Activated CD4-positive, alpha-beta T cell treated with anti-CD3 and anti-CD28 coated beads for 4 hours (primary cell): ENCODE measurements around the gene ZNF768.
"Not testable (repeated sequence)": the region's sequence is repeated elsewhere in the genome, so short reads cannot be mapped to it uniquely, and the experiment has no call there.

ENCODE experiments used
- DNase-seq, 2 donors: peaks; one replicate each; pipeline ENCODE4 v3.0.0-alpha.2; 2020

ZNF768 gene

DNA sequence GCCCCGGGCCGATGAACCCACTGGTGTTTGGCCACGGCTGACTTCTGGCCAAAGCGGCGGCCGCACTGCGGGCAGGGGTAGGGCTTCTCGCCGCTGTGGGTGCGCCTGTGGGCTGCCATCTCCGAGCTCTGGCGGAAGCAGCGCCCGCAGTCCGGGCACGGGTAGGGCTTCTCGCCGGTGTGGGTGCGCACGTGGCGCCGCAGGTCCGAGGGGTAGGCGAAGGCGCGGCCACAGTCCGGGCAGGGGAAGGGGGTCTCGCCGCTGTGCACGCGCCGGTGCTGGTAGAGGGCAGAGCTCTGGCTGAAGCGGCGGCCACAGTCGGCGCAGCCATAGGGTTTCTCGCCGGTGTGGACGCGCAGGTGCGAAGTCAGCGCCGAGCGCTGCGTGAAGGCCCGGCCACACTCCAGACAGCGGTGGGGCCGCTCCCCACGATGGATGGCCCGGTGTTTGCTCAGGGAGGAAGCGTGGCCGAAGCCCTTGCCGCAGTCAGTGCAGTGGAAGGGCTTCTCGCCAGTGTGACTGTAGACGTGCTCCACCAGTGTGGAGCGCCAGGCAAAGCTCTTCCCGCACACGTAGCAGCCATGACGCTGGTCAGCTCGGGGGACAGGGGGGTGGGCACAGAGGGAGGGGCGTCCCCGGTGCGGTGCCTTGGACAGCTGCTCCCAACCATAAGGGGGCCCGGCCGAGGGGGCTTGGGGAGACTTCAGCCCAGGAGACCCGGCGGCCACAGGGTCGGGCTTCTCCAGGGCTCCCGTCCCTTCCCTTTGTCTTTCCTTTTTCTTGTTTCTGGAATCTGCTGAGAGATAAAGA, 29.2 kb upstream of the ZNF768 start:
- no peak for DNase-seq

DNA sequence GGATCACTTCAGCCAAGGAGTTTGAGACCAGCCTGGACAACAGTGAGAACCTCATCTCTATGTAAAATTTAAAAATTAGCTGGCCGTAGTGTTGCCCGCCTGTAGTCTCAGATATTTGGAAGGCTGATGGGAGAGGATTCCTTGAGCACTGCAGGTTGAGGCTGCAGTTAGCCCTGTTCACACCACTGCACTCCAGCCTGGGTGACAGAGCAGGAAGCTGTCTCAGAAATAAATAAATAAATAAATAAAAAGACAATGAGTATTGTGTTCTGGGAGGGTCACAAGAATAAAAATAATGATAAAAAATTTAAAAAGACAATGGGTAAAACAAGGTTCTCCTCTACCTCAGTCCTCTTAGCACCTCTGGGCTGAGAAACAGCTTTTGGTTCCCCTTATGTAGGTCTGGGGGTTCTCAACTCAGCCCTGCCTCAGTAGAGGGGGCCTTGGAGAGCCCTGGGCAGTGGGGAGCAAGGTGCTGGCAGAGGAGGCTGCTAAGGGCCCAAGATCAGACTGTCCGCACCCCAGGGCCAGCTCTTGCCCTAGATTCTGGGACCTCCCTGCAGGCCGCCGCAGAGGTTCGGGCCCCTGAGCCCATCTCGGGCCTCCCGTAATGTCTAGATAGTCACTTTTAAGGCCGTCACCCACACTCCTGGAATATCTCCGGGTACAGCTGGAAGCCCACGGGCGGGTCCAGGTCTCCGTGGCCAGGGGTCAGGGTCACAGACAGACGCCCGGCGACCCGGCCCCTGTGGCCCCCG, 28.4 kb upstream of the ZNF768 start:
- DNase-seq: no peak

DNA sequence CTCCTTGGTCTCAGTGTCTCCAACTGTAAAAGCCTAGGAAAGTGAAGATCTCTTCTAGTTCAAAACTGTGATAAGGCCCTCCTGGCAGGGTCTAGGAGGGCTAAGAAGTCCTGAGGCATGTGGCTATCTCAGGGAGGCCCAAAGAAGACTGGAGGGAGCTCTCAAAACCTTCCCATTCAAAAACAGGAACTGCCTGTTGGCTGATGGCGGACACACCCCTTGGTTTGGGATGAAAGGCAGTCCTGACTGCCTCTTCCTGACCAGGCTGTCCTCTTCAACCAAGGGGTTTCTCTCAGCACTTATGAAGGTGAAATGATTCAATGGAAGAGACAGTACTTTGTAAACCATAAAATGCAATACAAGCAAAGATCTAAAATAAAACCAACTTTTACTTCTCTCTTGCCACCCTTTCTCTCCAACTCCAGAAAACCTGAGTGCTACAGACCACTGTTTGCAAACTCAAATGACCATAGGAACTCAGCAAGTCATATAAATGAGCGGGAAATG, 27.1 kb upstream of the ZNF768 start:
- DNase-seq: no peak

DNA sequence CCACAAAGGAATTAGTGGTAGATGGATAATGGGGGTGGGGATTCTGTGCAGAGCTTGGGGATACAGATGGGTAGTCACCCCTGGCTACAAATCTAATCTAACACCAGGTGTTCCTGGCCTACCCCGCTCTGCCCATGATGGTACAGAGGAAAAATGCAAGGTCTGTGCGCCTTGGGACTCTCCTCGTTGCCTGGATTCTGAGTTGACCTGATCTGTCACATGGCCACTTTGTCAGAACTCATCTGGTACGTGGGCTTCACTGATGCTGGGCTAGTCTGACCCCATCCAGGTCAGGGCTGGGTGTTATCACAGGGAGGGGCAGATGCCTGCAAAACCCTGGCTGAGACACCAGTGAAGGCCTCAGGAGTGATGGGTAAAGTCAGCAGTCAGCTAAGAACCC, 26.6 kb upstream of the ZNF768 start:
- no peak for DNase-seq

DNA sequence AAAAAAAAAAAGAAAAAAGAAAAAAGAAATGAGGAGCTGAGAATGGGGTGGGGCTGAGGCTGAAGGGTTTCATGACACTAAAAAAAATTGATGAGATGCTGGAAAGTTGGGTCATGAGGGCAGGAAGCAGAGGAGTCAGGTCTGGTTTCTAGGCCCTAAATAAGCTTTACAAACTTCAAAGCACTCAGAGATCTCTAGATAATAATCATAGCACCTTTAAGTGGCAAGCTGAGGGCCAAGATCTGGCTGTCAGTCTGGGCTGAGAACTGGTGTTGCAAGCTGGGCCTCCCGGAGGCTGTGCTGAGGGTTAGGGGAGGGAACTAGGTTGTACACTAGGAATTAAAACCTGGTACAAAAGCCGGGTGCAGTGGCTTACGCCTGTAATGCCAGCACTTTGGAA, 25.4 kb upstream of the ZNF768 start:
- DNase-seq: peak; percentile 58 to 65

DNA sequence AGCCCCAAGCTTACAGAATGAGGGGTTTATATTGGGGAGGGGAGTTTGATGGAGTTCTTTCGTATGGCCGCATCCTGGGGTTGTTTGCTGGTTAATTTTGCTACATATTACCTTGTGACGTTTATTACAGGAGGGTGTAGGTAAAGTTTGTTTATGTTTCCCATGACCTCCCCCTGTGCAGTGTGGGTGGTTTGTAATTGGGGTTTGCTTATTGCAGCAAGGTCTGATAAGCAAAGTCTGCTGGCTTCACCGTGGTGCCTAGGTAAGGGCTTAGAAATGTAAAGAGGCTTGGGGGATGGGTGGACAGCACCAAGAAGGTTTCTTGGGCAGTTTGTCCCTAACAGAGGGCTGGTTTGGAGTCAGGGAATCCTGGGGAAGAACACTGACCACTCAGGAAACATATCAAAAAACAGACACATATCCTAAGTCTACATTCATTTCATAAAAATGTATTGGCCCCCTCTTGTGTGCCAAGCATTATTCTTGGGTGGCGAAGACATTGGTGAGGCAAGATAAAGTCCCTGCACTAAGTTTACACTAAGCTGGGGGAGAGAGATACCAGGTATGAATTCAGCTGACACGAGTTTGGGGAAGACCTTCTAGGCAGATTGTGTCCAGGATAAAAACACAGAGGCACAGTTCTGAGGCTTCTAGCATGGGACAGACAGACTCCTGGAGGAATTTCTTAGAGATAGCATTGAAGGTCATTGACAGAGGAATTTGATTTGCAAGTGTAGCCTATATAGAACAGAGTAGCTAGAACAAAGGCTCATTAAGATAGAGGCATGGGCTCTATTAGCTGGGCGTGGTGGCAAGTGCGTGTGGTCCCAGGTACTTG, 22.3 kb upstream of the ZNF768 start:
- no peak for DNase-seq

DNA sequence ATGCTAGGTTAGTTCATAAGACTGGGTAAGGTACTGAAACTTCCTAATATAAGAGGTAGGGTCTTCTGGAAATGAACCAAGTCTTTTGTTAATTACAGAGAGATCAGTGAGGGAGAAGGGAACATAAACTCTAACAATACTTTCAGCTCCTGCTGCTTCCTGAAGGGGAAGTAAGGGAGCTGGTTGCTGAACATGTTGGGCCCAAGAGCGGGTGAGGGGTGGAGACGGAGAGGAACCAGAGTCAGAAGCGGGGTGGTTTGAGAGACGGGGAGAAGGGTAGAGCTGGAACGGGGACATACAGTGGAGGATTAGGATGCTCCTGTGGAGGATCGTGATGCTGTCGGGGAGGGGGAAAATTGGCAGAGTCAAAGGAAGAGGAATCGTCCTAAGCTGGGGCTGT, 19.7 kb upstream of the ZNF768 start:
- no peak for DNase-seq

DNA sequence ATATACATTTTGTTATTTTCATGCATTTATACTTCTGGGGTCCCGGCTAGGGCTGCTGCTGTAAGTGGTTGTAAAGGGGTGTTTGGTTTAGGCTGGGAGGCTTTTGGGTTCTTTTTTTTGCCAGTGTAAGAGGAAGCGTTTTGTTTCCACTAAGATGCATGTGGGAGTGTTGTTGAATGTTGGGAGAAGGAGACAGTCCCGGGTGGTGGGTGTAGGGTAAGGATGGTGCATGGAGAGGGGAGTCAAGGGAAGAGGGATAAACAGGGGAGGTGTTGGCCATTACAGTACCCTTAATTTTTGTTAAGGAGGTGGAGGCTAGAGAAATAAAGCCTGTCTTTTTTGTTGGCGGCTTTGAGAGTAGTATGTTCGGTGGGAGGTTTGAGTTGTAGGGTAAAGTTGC, 16.7 kb upstream of the ZNF768 start:
- DNase-seq: no peak

DNA sequence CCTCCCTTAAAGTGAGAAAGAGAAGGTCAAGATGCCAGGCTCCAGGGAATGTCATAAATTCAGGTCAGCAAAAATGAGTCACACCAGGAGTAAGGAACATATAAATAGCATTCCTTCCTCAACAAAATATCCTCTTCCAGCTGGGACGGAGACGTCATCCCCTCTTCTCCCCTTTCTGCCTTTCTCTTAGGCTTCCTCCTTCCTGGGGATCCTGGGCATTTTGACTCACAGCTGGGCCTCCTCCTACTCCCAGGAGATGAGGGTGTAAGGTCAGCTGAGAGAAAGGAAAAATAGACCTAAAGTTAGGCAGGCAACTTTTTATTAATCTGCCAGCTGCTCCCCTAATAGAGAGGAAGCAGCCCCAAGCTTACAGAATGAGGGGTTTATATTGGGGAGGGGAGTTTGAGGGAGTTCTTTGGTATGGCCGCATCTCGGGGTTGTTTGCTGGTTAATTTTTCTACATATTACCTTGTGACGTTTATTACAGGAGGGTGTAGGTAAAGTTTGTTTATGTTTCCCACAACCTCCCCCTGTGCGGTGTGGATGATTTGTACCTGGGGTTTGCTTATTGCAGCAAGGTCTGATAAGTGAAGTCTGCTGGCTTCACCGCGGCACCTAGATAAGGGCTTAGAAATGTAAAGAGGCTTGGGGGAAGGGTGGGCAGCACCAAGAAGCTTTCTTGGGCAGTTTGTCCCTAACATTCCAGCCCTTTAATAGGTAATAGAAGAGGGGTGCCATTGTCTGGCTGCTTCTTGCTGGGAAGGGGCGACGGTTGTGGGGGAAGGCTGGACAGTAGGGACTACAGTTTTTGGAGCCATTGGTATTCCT, 15.3 kb upstream of the ZNF768 start:
- DNase-seq: no peak

DNA sequence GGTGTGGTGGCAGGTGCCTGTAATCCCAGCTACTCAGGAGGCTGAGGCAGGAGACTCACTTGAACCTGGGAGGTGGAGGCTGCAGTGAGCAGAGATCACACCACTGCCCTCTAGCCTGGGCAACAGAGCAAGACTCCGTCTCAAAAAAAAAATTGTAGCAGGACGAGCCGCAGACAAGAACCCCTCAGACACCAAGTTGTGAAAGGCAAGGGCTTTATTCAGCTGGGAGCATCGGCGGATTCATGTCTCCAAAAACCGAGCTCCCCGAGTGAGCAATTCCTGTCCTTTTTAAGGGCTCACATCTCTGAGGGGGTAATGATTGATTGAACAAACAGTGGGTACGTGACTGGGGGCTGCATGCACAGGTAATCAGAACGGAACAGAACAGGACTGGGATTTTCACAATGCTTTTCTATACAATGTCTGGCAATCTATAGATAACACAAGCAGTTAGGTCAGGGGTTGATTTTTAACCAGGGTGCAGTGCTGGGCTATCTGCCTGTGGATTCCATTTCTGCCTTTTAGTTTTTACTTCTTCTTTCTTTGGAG, 14.6 kb upstream of the ZNF768 start:
- DNase-seq: not testable (repeated sequence)

DNA sequence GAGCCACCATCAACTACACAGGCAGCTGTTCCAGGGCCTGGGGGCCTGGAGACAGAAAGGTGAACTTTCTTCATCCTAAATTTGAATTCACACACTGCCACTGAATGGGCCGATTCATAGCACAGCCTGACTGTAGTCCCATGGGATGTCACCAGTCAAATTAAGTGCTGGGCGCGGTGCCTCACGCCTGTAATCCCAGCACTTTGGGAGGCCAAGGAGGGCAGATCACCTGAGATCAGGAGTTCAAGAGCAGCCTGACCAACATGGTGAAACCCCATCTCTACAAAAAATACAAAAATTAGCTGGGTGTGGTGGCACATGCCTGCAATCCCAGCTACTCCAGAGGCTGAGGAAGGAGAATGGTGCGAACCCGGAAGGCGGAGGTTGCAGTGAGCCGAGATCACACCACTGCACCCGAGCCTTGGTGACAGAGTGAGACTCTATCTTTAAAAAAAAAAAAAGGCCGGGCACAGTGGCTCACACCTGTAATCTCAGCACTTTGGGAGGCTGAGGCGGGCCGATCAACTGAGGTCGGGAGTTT, 13.7 kb upstream of the ZNF768 start:
- not testable (repeated sequence) for DNase-seq

DNA sequence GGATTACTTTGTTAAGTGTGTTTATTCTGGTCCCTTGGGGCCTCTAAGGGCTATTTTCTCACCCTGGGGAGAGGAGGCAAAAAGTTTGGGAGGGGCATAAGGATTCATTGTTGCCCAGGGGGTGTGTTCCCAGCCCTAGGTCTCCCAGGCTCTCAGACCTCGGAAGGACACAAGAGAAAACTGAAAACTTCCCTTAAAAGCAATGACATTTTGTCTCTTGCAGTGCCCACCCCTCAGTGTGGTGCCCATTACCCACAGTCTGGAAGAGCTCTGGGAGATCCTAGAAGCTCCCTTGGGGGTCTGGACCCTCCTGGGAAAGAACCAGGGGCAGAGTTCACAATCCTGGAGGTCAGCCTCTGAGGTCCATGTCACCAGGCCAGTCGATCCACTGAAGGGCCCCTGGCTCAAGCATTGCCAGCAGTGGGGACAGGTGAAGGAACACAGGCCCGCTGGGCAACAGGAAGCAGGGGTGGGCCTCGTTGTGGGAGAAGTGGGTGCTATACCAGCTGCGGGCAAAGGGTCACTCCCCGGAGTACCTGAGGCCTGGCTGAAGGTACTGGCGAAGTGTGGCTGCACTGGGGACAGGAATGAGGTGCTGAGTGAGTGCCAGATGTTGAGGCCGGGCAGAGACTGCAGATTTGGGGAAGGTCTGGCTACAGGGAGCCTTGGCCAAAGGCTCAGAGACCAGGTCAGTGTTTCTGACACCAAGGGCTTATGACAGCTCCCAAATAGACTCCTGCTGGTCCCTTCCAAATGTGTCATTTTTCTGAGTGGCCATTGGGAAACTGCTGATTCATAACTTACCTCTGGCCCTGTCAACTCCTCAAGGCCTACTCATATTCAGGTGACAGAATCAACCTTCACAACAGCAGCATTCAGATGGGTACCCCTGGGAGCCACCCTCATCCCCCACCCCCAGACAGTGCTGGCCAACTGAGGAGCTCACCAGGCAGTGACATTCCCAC, 12.9 kb upstream of the ZNF768 start:
- DNase-seq: no peak

DNA sequence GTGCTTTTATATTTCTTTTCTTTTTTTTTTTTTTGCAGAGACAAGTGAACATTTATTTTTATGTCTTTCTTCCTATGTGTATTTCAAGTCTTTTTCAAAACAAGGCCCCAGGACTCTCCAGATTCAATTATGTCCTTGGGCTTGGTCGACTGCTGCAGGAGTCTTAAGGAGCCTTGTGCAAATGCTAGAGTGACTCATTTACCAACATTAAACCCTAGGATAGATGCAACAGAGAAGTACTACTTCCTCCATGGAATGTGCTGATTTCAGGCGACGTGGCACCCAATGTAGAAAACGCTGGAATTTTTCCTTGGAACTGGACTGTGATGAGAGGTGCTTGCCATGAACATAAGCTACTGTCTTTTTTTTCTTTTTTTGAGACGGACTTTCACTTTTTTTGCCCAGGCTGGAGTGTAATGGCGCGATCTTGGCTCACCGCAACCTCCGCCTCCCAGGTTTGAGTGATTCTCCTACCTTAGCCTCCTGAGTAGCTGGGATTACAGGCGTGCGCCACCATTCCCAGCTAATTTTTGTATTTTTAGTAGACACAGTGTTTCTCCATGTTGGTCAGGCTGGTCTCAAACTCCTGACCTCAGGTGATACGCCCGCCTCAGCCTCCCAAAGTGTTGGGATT, 10.1 kb upstream of the ZNF768 start:
- DNase-seq: not testable (repeated sequence)

DNA sequence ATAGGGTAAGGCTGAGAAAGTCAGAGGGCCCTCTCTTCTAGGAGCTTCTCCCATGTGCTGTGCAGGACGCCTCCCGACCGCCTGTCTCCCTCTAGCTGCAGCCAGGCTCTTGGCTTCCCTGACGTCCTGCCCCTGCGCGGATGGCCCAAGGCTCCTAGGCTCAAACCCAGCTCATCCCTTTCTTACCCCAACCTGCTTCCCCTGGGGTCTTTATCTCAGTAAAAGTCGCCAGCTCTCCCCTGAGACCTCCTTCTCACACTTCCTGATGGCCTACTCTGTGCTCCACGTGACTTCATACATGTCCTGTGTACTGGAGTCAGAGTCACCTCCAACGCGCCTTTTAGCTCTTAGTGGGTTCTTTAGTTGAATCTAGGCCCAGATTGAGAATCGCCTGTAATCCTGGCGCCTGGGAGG, 9.4 kb upstream of the ZNF768 start:
- peak; percentile 64 to 73 for DNase-seq

DNA sequence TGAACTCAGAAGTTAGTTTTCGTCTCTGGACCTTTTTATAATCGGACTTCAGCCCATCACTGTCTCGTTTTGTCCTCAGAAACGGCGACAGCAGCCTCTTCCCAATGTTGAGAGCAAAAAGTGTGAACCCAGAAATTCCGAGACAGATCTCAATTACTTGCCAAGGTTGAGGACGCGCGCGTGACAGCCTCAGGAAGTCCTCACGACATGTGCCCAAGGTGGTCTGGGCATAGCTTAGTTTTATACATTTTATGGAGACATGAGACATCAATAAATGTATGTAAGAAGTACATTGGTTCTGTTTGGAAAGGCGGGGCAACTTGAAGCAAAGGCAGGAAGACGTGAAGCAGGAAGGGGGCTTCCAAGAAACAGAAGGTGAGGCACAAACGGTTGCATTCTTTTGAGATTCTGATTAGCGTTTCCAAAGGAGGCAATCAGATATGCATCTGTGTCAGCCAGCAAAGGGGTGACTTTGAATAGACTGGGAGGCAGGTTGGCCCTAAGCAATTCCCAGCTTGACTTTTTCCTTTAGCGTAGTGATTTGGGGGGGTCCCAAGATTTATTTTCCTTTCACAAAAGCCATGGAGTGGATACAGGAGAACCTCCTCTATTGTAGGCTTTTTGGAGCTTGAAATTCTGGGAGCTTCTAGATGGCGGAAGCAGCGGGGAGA, 8.9 kb upstream of the ZNF768 start:
- DNase-seq: no peak

DNA sequence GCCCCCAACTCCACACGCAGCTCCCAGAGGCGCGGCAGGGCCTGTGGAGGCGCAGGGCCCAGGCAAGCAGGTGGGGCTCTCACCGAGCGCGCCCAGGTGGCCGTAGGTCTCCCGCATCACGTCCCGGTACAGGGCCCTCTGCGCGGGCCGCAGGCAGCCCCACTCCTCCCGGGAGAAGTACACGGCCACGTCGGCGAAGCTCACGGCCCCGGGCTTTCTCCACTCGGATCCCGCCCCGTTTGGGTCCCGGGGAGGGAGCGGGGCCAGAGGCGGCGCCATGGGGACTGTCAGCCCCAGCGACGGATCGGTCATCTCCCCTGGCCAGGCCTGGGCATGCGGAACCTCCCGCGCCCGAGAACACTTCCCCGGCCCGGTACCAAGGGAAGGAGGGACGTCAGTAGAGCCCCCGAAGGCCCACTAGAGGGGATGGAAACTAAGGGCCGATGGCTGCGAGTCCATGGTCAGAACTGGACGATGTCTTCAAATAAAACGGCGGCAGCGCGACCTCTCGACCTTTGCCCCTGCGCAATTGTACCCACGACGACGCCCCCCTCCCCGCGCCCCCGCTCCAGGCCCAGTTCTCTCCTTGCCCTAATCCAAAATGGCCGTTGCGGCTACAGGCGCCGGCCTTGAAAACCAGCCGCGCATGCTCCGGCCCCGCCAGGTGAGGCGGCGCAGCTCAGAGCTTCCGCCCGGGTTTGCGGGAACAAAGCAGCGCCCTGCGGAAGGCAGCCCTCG, 8.2 kb upstream of the ZNF768 start, which contains the start of gene ZNF747:
TSS of gene ZNF747 (minus strand) at position 491 of the 738 bp plus-strand sequence. CDS start at position 312, 179 bp downstream.
- DNase-seq: peak; percentile 92 to 94

DNA sequence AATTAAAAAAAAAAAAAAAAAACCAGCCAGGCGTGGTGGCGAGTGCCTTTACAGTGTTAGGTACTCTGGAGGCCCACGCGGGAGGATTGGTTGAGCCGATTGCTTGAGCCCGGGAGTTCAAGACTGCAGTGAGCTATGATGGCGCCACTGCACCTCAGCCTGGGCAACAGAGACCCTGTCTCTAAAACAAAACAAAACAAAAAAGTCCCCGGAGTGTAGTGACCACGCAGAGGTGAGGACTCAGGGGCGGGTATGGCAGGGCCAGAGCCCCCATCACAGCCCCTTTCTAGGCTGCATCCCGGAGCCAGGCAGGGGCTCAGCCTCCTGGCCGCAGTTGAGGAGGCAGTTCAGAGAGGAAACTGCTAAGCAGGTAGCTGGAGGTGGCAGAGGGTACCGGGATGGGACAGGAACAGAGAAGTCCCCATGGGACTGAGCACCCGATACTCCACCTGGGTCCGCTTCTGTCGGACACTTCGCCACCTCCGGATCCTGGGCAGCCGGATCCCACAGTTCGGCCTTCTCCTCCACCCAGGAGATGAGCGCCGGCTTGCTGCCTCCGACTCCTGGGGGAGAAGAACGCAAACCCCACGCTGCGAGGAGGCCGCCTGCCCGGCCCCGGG, 7.5 kb upstream of the ZNF768 start:
- no peak for DNase-seq

DNA sequence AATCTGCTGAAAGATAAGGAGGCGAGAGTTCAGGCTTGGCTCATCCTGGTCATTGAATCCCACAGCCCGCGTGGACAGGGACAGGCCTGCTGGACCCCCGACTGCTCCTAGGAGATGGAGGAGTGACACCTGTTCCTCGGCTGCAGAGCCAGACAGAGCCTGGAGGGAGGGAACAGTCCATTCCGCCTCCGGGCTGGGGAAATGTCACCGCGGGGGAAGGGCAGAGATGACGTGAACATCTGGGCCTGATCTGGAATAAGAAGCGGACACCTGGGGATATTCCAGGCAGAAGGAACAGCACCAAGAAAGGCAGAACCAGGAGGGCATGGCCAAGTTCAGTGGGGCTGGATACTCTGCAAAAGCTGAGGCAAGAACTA, 6.8 kb upstream of the ZNF768 start:
- DNase-seq: no peak
